22Rv1 (cell line): ENCODE data around the gene SPINK4.

ENCODE experiments used
- ZFX ChIP-seq: fragments of 450-650 bp; IDR thresholded peaks from 2 replicates; pipeline ENCODE4 v1.6.1; 2017; ENCODE audit warnings: antibody characterized with exemption, borderline replicate concordance
- TF ChIP-seq, protein P1 (sequence below): fragments of 450-650 bp; IDR thresholded peaks from 2 replicates; pipeline ENCODE4 v1.5.1; 2017; ENCODE audit warnings: mild to moderate bottlenecking

DNA sequence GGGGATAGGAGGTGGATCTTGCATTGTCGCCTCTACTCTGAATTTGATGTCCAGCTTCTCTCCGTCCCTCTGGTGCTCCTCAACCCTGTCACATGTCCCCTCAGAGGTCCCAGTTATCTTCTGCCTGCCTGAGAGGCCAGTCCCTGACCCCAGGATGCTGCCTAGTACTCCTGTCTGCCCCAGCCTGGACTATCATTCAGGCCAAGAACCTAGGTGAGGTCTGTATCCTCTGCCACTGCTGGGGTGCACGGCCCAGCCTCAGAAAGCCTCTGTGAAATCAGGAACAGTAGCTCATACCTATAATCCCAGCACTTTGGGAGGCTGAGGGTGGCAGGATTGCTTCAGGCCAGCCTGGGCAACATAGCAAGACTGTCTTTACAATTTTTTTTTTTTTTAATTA lies 8.6 kb downstream of the SPINK4 start:
- TF ChIP-seq, protein P1, sequence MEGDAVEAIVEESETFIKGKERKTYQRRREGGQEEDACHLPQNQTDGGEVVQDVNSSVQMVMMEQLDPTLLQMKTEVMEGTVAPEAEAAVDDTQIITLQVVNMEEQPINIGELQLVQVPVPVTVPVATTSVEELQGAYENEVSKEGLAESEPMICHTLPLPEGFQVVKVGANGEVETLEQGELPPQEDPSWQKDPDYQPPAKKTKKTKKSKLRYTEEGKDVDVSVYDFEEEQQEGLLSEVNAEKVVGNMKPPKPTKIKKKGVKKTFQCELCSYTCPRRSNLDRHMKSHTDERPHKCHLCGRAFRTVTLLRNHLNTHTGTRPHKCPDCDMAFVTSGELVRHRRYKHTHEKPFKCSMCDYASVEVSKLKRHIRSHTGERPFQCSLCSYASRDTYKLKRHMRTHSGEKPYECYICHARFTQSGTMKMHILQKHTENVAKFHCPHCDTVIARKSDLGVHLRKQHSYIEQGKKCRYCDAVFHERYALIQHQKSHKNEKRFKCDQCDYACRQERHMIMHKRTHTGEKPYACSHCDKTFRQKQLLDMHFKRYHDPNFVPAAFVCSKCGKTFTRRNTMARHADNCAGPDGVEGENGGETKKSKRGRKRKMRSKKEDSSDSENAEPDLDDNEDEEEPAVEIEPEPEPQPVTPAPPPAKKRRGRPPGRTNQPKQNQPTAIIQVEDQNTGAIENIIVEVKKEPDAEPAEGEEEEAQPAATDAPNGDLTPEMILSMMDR = no peak
- TF ChIP-seq ZFX = no peak
